Muscle layer of colon (tissue), 2 donors: ENCODE measurements around the gene ENPP3.

Experiments used
- H3K27ac ChIP-seq: one replicate; pipeline ENCODE4 v1.7.0; 2013; ENCODE audit warnings: low read depth, mild to moderate bottlenecking, low read length, moderate library complexity
- H3K27me3 ChIP-seq, 2 donors: one replicate each; pipeline ENCODE4 v1.7.0; 2013; ENCODE audit warnings: low read length in 2 of 2, mild to moderate bottlenecking in 2 of 2; ENCODE audit not compliant: insufficient read depth in 2 of 2, control insufficient read depth in 1 of 2
- H3K36me3 ChIP-seq: one replicate; pipeline ENCODE4 v1.7.0; 2013; ENCODE audit warnings: mild to moderate bottlenecking, low read length; ENCODE audit not compliant: insufficient read depth
- H3K4me1 ChIP-seq: one replicate; pipeline ENCODE4 v1.7.0; 2013; ENCODE audit warnings: mild to moderate bottlenecking, low read length; ENCODE audit not compliant: insufficient read depth
- H3K4me3 ChIP-seq, 2 donors: one replicate each; pipeline ENCODE4 v1.7.0; 2013; ENCODE audit warnings: low read length in 2 of 2, low read depth in 1 of 2, mild to moderate bottlenecking in 1 of 2, moderate library complexity in 1 of 2
- H3K9ac ChIP-seq: one replicate; pipeline ENCODE4 v1.7.0; 2013; ENCODE audit warnings: low read length
- H3K9me3 ChIP-seq: one replicate; pipeline ENCODE4 v1.7.0; 2013; ENCODE audit warnings: mild to moderate bottlenecking, low read length
- donor health status: abdominal sarcoma.
- donor health status: Adenocarcinoma of cecum.

ENPP3 gene

GRCh38 chr6:131644921-131645320, 7.8 kb downstream of the ENPP3 start:
- Histone ChIP-seq H3K4me1 (no peaks in the 10 kb centered on the region), H3K9me3 (no peaks in the 10 kb centered on the region), H3K27ac (no peak overlapping the region), H3K36me3 (no peaks in the 10 kb centered on the region), H3K27me3 (no peaks in the 10 kb centered on the region), H3K9ac (no peak overlapping the region), H3K4me3 (no peak overlapping the region)

- Histone ChIP-seq H3K4me3 (no peak overlapping the region), H3K27ac (no peak overlapping the region), H3K4me1 (no peaks in the 10 kb centered on the region), H3K9ac (no peak overlapping the region), H3K36me3 (no peaks in the 10 kb centered on the region), H3K27me3 (no peaks in the 10 kb centered on the region), H3K9me3 (no peaks in the 10 kb centered on the region)
Measured at GRCh38 chr6:131645846-131646245, 8.7 kb downstream of the ENPP3 start.

- Histone ChIP-seq H3K27ac (no peak overlapping the region), H3K9ac (no peak overlapping the region), H3K4me1 (no peaks in the 10 kb centered on the region), H3K36me3 (no peaks in the 10 kb centered on the region), H3K27me3 (no peaks in the 10 kb centered on the region), H3K4me3 (no peak overlapping the region), H3K9me3 (no peaks in the 10 kb centered on the region)
Measured at GRCh38 chr6:131646249-131646670, 9.2 kb downstream of the ENPP3 start.

GRCh38 chr6:131651782-131652181, 14.7 kb downstream of the ENPP3 start:
- H3K9me3 ChIP-seq: no peaks in the 10 kb centered on the region
- H3K9ac ChIP-seq: no peak overlapping the region
- H3K27ac ChIP-seq: no peak overlapping the region
- H3K4me3 ChIP-seq: no peak overlapping the region
- H3K27me3 ChIP-seq: no peaks in the 10 kb centered on the region
- H3K4me1 ChIP-seq: no peaks in the 10 kb centered on the region
- no peaks in the 10 kb centered on the region for H3K36me3 ChIP-seq

- H3K9ac ChIP-seq: no peak overlapping the region
- no peak overlapping the region for H3K4me3 ChIP-seq
- no peaks in the 10 kb centered on the region for H3K27me3 ChIP-seq
- H3K9me3 ChIP-seq: no peaks in the 10 kb centered on the region
- H3K4me1 ChIP-seq: no peaks in the 10 kb centered on the region
- H3K27ac ChIP-seq: no peak overlapping the region
- H3K36me3 ChIP-seq: no peaks in the 10 kb centered on the region
Measured at GRCh38 chr6:131652472-131652871, 15.4 kb downstream of the ENPP3 start.

DNA sequence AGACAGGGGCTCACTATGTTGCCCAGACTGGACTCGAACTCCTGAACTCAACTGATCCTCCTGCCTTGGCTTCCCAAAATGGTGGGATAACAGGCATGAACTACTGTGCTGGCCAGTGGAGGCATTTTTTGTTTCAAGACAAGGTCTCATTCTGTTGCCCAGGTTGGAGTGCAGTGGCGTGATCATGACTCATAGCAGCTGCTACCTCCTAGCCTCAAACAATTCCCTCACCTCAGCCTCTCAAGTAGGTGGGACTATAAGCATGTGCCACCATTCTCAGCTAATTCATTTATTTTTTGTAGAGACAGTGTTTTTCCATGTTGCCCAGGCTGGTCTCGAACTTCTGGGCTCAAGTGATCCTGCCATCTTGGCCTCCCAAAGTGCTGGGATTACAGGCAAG, 17.2 kb downstream of the ENPP3 start:
- no peaks in the 10 kb centered on the region for H3K4me1 ChIP-seq
- no peak overlapping the region for H3K4me3 ChIP-seq
- H3K27me3 ChIP-seq: no peaks in the 10 kb centered on the region
- no peaks in the 10 kb centered on the region for H3K9me3 ChIP-seq
- no peak overlapping the region for H3K27ac ChIP-seq
- H3K36me3 ChIP-seq: no peaks in the 10 kb centered on the region
- H3K9ac ChIP-seq: no peak overlapping the region

GRCh38 chr6:131655387-131655786, 18.3 kb downstream of the ENPP3 start:
- H3K4me3 ChIP-seq: no peak overlapping the region
- H3K4me1 ChIP-seq: no peaks in the 10 kb centered on the region
- H3K36me3 ChIP-seq: no peaks in the 10 kb centered on the region
- H3K27ac ChIP-seq: no peak overlapping the region
- H3K9me3 ChIP-seq: no peaks in the 10 kb centered on the region
- H3K27me3 ChIP-seq: no peaks in the 10 kb centered on the region
- H3K9ac ChIP-seq: no peak overlapping the region

GRCh38 chr6:131655951-131656350, 18.8 kb downstream of the ENPP3 start:
- Histone ChIP-seq H3K9ac (no peak overlapping the region), H3K27me3 (no peaks in the 10 kb centered on the region), H3K4me3 (no peak overlapping the region), H3K9me3 (no peaks in the 10 kb centered on the region), H3K36me3 (no peaks in the 10 kb centered on the region), H3K27ac (no peak overlapping the region), H3K4me1 (no peaks in the 10 kb centered on the region)

GRCh38 chr6:131656667-131657066, 19.6 kb downstream of the ENPP3 start:
- H3K9me3 ChIP-seq: no peaks in the 10 kb centered on the region
- H3K4me3 ChIP-seq: no peak overlapping the region
- H3K4me1 ChIP-seq: no peaks in the 10 kb centered on the region
- no peaks in the 10 kb centered on the region for H3K27me3 ChIP-seq
- H3K27ac ChIP-seq: no peak overlapping the region
- H3K9ac ChIP-seq: no peak overlapping the region
- H3K36me3 ChIP-seq: no peaks in the 10 kb centered on the region

DNA sequence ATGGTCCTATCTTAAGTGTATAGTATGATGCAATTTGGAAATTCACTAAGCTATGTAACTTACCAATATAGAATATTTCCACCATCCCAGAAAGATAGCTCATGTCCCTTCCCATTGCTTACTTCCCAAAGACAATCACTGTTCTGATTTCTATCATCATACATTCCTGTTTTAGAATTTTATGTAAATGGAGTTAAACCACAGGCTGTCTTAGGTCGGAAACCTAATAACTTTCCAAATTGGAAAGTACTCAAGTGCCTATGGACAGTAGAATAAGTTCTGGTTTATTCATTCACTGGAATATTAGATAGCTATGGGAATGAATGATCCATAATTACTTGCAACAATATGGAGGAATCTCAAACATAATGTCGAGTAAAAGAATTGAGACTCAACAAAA, 20.1 kb downstream of the ENPP3 start:
- no peaks in the 10 kb centered on the region for H3K4me1 ChIP-seq
- H3K9ac ChIP-seq: no peak overlapping the region
- H3K9me3 ChIP-seq: no peaks in the 10 kb centered on the region
- H3K4me3 ChIP-seq: no peak overlapping the region
- H3K27me3 ChIP-seq: no peaks in the 10 kb centered on the region
- no peaks in the 10 kb centered on the region for H3K36me3 ChIP-seq
- H3K27ac ChIP-seq: no peak overlapping the region

GRCh38 chr6:131657630-131658111, 20.6 kb downstream of the ENPP3 start:
- Histone ChIP-seq H3K36me3 (no peaks in the 10 kb centered on the region), H3K9me3 (no peaks in the 10 kb centered on the region), H3K9ac (no peak overlapping the region), H3K4me1 (no peaks in the 10 kb centered on the region), H3K4me3 (no peak overlapping the region), H3K27ac (no peak overlapping the region), H3K27me3 (no peaks in the 10 kb centered on the region)

- H3K27me3 ChIP-seq: no peaks in the 10 kb centered on the region
- no peak overlapping the region for H3K27ac ChIP-seq
- H3K4me1 ChIP-seq: no peaks in the 10 kb centered on the region
- H3K36me3 ChIP-seq: no peaks in the 10 kb centered on the region
- H3K9me3 ChIP-seq: no peaks in the 10 kb centered on the region
- H3K9ac ChIP-seq: no peak overlapping the region
- no peak overlapping the region for H3K4me3 ChIP-seq
Measured at GRCh38 chr6:131658287-131658686, 21.2 kb downstream of the ENPP3 start.
